HL-60 (cell line): ENCODE measurements around the gene ATE1.

ENCODE experiments used
- DNase-seq, 2 experiments: peaks; one replicate each; pipeline ENCODE4 v3.0.0-alpha.2; 2010 to 2020; ENCODE audit warnings: low read depth in 1 of 2, low spot score in 1 of 2
- H3K27ac ChIP-seq: fragments of 250-450 bp; sonication (Bioruptor Pico); replicated peaks from 2 replicates; pipeline ENCODE4 v1.5.1; 2020; ENCODE audit warnings: mild to moderate bottlenecking, moderate library complexity
- H3K27me3 ChIP-seq: fragments of 250-450 bp; sonication (Bioruptor Pico); 2 replicates; pipeline ENCODE4 v1.5.1; 2021; ENCODE audit warnings: mild to moderate bottlenecking, moderate library complexity; ENCODE audit not compliant: insufficient read depth, poor library complexity, severe bottlenecking
- H3K4me3 ChIP-seq: replicated peaks from 2 replicates; pipeline ENCODE4 v1.5.1; 2011; ENCODE audit warnings: mild to moderate bottlenecking, control low read depth, low read length; ENCODE audit not compliant: insufficient read depth
- CTCF ChIP-seq: IDR thresholded peaks from one replicate; pipeline ENCODE4 v1.5.1; 2011; ENCODE audit warnings: low read length, control low read depth, inconsistent platforms; ENCODE audit not compliant: insufficient read depth
- GABPA ChIP-seq: IDR thresholded peaks from 2 replicates; pipeline ENCODE4 v1.6.1; 2012; ENCODE audit warnings: low read depth
- POLR2AphosphoS5 ChIP-seq: IDR thresholded peaks from 2 replicates; pipeline ENCODE4 v1.6.1; 2012; ENCODE audit warnings: low read depth
- REST ChIP-seq: IDR thresholded peaks from 2 replicates; pipeline ENCODE4 v1.6.1; 2012; ENCODE audit warnings: low read depth; ENCODE audit not compliant: insufficient replicate concordance
- SPI1 ChIP-seq: IDR thresholded peaks from 2 replicates; pipeline ENCODE4 v1.6.1; 2012; ENCODE audit warnings: low read depth, mild to moderate bottlenecking, borderline replicate concordance

Gene ATE1

DNA sequence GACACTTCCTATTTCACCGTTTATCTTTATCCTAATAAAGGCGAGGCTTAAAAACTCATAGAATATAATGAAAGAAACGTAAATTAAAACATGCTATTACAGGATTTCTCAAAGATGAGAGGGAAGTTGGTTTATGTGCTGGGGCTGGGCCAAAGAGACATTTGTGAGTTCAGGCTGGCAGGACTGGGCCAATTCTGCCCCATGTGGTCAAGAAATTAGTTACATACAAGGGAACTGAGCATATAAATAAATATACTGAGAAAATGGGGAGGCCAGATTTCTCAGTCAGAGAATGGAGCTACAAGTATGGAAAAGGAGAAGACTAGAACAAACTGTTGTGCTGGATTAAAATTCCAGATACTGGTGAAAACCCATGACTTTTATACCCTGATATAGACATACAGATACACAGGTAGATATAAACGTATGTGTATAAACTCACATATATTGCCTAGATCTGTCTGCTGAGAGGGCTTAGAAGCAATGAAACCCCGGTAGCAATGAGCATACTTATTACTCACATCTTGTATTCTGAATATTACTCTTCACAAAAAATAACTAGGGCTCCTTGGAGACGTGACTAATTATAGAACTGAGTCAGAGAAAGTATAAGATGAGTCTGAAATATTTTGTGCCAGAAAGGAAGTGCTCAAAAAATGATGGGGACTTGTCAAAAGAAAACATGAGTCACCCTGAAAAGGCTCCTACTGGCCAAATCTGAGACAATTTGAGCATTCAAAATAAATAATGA lies 173.9 kb downstream of the ATE1 start:
- no peak overlapping the region for H3K27ac ChIP-seq
- DNase-seq = no peak

GRCh38 chr10:121751191-121751760 lies 176.6 kb downstream of the ATE1 start:
- no peak for DNase-seq
- Histone ChIP-seq H3K27me3 (no peaks in the 10 kb centered on the region), H3K27ac (no peak overlapping the region), H3K4me3 (no peak overlapping the region)
- TF ChIP-seq CTCF = no peak
- TF ChIP-seq REST = no peak
- TF ChIP-seq GABPA = no peak
- TF ChIP-seq POLR2AphosphoS5 = no peak
- no peak for TF ChIP-seq SPI1

More for the DNA sequence above, 173.9 kb downstream of the ATE1 start:
- TF ChIP-seq SPI1 (no peak), GABPA (no peak), CTCF (peak; percentile 7)
- Histone ChIP-seq H3K27me3 (no peaks in the 10 kb centered on the region), H3K4me3 (no peak overlapping the region)

DNA sequence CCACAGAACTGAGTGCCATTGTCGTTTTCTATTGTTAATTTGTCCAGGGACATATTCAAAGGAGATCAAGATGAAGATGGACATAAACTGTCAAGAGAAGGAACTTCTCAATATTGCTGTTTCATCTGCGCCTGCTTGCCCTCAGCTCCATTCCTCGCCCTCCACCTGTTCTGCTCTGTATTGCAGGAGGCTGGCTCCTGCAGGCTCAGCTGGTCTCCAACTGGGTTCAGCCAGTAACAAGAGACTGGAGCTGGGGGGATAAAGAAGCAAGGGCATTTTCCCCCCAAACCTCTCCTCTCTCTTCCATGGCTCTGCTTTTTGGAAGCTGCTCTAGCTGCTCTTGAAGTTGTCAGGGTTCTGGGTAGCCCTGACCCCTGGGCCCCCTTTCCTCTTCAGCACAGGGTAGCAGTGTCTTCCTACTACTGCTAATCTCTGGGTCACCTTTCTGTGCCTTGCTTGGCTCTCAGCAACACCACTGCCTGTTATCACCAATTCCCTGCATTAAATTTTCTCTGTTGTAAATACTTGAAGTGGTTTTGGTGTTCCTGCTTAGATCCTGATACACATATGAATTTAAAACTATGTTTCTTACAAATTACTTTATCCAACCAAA lies 180.6 kb downstream of the ATE1 start:
- H3K4me3 ChIP-seq = no peak overlapping the region
- H3K27ac ChIP-seq = no peak overlapping the region
- H3K27me3 ChIP-seq = no peaks in the 10 kb centered on the region
- no peak for TF ChIP-seq CTCF
- no peak for TF ChIP-seq POLR2AphosphoS5
- no peak for TF ChIP-seq GABPA
- no peak for TF ChIP-seq REST
- no peak for DNase-seq
